ENCODE results near the gene OR12D3. TPM values are rescaled to one million over a fixed set of nuclear protein-coding genes. Genes with fewer than 3 reads are reported as not detected.

OR12D3 gene
- total and polyA plus RNA-seq, 10 of the 15 experiments (the other 5 are each of a cell fraction or from before 2014, with no cell fraction given) = not detected

DNA sequence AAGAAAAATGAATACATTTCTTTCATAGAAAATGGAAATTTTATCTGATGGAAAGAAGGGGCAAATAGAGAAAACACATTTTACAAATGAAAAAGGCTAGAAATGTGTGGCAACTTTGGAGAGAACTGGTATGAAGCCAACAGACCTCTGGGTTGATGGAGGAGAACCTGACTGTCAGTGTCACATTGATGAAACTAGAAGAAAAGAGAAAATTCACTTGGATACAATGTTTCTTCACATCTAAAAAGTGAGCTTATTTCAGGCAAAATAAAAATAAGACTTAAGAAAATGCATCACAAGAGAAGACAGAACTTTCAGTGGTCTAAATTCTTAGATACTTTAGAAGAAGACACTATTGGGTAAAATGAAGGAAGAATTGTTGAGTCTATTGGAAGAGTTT, 20.2 kb upstream of the OR12D3 start, which contains the start of gene OR12D2:
TSS of gene OR12D2 (plus strand) at position 301 of the 400 bp plus-strand sequence. CDS start 1,069 bp downstream, outside the sequence.
- intact Hi-C loops (cut with micrococcal nuclease; ENCODE audit: unreplicated experiment) = no loop called here
- Histone ChIP-seq H3K4me3 (no peak within 1 kb of the TSS), H3K9me3 (replicated peaks; ENCODE audit: control insufficient read depth, insufficient read depth, low read length) (no peaks in the 10 kb centered on the region), H3K27ac (ENCODE audit: control insufficient read depth, insufficient read depth) (no peak within 1 kb of the TSS), H4K20me1 (ENCODE audit: control insufficient read depth, insufficient read depth) (no peaks in the 10 kb centered on the region), H3K9ac (ENCODE audit: control insufficient read depth, insufficient read depth, low read length) (no peak within 1 kb of the TSS), H3K4me1 (ENCODE audit: control insufficient read depth, insufficient read depth, low read length) (no peaks in the 10 kb centered on the region), H3K27me3 (replicated peaks in 1 of 2; ENCODE audit: control insufficient read depth in 2 of 2, insufficient read depth in 2 of 2, low read length in 1 of 2) (no peaks in the 10 kb centered on the region), H3K36me3 (ENCODE audit: control insufficient read depth in 2 of 2, insufficient read depth in 2 of 2, low read length in 1 of 2) (no peaks in the 10 kb centered on the region), H3K4me2 (ENCODE audit: control insufficient read depth, insufficient read depth) (no peak within 1 kb of the TSS), H3K79me2 (ENCODE audit: control insufficient read depth, insufficient read depth, low read length) (no peaks in the 10 kb centered on the region), H2AFZ (ENCODE audit: control insufficient read depth, low read depth, low read length) (no peak within 1 kb of the TSS)
- ATAC-seq (no peak), FAIRE-seq (no peak), DNase-seq (ENCODE audit: low read depth, low spot score) (no peak)
- ChIA-PET POLR2A (no interaction called here), CTCF (no interaction called here), SMC1A (ENCODE audit: uncharacterized antibody, unreplicated experiment) (no interaction called here), RAD21 (ENCODE audit: unreplicated experiment) (no interaction called here)
- BruUV-seq (replicated peaks) = no TSS peak
- TF ChIP-seq NFIC (IDR thresholded peaks at IDR 0.05; ENCODE audit: low read depth, low read length) = no peak
- TF ChIP-seq TARDBP (IDR thresholded peaks at IDR 0.05; ENCODE audit: borderline replicate concordance) = no peak
- TF ChIP-seq IKZF1 (conservative IDR thresholded peaks at IDR 0.05) = no peak
- no peak for TF ChIP-seq EZH2 (IDR thresholded peaks at IDR 0.05; ENCODE audit: borderline replicate concordance, control insufficient read depth, low read depth, low read length)
- no peak for TF ChIP-seq ZSCAN29 (IDR thresholded peaks at IDR 0.05)
- no peak for TF ChIP-seq ZNF274 (IDR thresholded peaks at IDR 0.05; ENCODE audit: insufficient read depth, insufficient read length)
- TF ChIP-seq TCF3 (IDR thresholded peaks at IDR 0.05; ENCODE audit: borderline replicate concordance, insufficient read depth, low read depth, low read length) = no peak
- TF ChIP-seq MXI1 (IDR thresholded peaks at IDR 0.05; ENCODE audit: low read depth, low read length) = no peak
- in situ Hi-C loops (cut with MboI) = no loop called here

DNA sequence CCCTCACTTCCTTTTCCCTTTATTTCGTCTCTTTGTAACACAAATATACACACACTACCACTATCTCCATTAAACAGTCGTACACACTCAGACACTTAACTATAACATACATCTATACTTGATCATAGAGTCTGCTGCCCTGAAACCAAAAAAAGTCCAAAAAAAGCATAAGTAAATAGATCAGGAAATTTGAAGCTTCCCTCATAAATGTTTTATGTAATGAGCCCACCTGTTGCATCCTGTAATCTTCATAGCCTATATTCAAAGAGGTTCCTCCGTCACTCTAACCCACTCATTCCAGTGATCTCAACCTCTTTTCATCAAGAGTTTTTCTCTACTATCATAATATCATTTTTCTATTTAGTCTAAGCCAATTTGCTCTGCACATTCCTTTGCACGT, 13.4 kb upstream of the OR12D3 start:
- DNase-seq (ENCODE audit: low read depth, low spot score) = no peak
- Histone ChIP-seq H4K20me1 (ENCODE audit: control insufficient read depth, insufficient read depth) (no peaks in the 10 kb centered on the region), H3K27ac (ENCODE audit: control insufficient read depth, insufficient read depth) (no peak overlapping the region), H3K36me3 (ENCODE audit: control insufficient read depth in 2 of 2, insufficient read depth in 2 of 2, low read length in 1 of 2) (no peaks in the 10 kb centered on the region), H3K79me2 (ENCODE audit: control insufficient read depth, insufficient read depth, low read length) (no peaks in the 10 kb centered on the region), H3K4me2 (ENCODE audit: control insufficient read depth, insufficient read depth) (no peak overlapping the region), H3K27me3 (replicated peaks in 1 of 2; ENCODE audit: control insufficient read depth in 2 of 2, insufficient read depth in 2 of 2, low read length in 1 of 2) (no peaks in the 10 kb centered on the region; a peak in 1 of 4 replicates), H3K9me3 (replicated peaks; ENCODE audit: control insufficient read depth, insufficient read depth, low read length) (no peaks in the 10 kb centered on the region), H3K4me3 (no peak overlapping the region), H3K4me1 (ENCODE audit: control insufficient read depth, insufficient read depth, low read length) (no peaks in the 10 kb centered on the region), H2AFZ (ENCODE audit: control insufficient read depth, low read depth, low read length) (no peak overlapping the region), H3K9ac (ENCODE audit: control insufficient read depth, insufficient read depth, low read length) (no peak overlapping the region)
- WGBS (ENCODE audit: insufficient coverage, insufficient replicate concordance, low lambda C conversion rate, missing lambda C conversion rate) = 12% methylated on average over 4 of the region's 4 CpGs
- no peak for ATAC-seq
- ChIA-PET POLR2A (no interaction called here), RAD21 (ENCODE audit: unreplicated experiment) (no interaction called here), CTCF (no interaction called here), SMC1A (ENCODE audit: uncharacterized antibody, unreplicated experiment) (interaction anchor here (0.7 kb wide), 1 partner anchor 262 kb away, joined by 3 read pairs; no protein-coding TSS in a partner anchor)
- intact Hi-C loops (cut with micrococcal nuclease; ENCODE audit: unreplicated experiment) = no loop called here
- no TSS peak for BruUV-seq (replicated peaks)
- TF ChIP-seq CREB1 (IDR thresholded peaks at IDR 0.05; ENCODE audit: low read depth) (no peak), KLF5 (IDR thresholded peaks at IDR 0.05; ENCODE audit: partially characterized antibody) (no peak), NR2F1 (conservative IDR thresholded peaks at IDR 0.05) (no peak)
- TF ChIP-seq, protein P1, sequence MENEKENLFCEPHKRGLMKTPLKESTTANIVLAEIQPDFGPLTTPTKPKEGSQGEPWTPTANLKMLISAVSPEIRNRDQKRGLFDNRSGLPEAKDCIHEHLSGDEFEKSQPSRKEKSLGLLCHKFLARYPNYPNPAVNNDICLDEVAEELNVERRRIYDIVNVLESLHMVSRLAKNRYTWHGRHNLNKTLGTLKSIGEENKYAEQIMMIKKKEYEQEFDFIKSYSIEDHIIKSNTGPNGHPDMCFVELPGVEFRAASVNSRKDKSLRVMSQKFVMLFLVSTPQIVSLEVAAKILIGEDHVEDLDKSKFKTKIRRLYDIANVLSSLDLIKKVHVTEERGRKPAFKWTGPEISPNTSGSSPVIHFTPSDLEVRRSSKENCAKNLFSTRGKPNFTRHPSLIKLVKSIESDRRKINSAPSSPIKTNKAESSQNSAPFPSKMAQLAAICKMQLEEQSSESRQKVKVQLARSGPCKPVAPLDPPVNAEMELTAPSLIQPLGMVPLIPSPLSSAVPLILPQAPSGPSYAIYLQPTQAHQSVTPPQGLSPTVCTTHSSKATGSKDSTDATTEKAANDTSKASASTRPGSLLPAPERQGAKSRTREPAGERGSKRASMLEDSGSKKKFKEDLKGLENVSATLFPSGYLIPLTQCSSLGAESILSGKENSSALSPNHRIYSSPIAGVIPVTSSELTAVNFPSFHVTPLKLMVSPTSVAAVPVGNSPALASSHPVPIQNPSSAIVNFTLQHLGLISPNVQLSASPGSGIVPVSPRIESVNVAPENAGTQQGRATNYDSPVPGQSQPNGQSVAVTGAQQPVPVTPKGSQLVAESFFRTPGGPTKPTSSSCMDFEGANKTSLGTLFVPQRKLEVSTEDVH (IDR thresholded peaks at IDR 0.05; ENCODE audit: low read depth, partially characterized antibody) = no peak
- in situ Hi-C loops (cut with MboI) = no loop called here
- no peak for FAIRE-seq
